Immature natural killer cell (primary cell): Measurements from ENCODE around the gene ASIC2. TPM values are rescaled to one million over a fixed set of nuclear protein-coding genes. Genes with fewer than 3 reads are reported as not detected.

ENCODE experiments used
- DNase-seq, 3 donors: peaks; one replicate each; pipeline ENCODE4 v3.0.0; 2022; ENCODE audit warnings: mixed read lengths in 1 of 3
- H3K27ac Mint-ChIP-seq, 6 donors: one replicate each; pipeline ENCODE4 v1.8.0; 2020; ENCODE audit warnings: mixed read lengths in 6 of 6, mild to moderate bottlenecking in 5 of 6, inconsistent platforms in 4 of 6, moderate library complexity in 3 of 6
- H3K27me3 Mint-ChIP-seq, 3 donors: one replicate each; pipeline ENCODE4 v1.8.0; 2020 to 2021; ENCODE audit warnings: low read depth in 3 of 3, mild to moderate bottlenecking in 3 of 3, mixed read lengths in 3 of 3, moderate library complexity in 3 of 3, inconsistent platforms in 1 of 3
- H3K36me3 Mint-ChIP-seq, 3 donors: one replicate each; pipeline ENCODE4 v1.8.0; 2020; ENCODE audit warnings: mixed read lengths in 3 of 3, inconsistent platforms in 2 of 3, mild to moderate bottlenecking in 2 of 3
- H3K4me1 Mint-ChIP-seq, 2 donors: one replicate each; pipeline ENCODE4 v1.8.0; 2020; ENCODE audit warnings: inconsistent platforms in 2 of 2, mild to moderate bottlenecking in 2 of 2, mixed read lengths in 2 of 2, moderate library complexity in 1 of 2
- H3K4me3 Mint-ChIP-seq, 5 donors: one replicate each; pipeline ENCODE4 v1.8.0; 2020; ENCODE audit warnings: mild to moderate bottlenecking in 5 of 5, mixed read lengths in 5 of 5, inconsistent platforms in 3 of 5, moderate library complexity in 3 of 5
- H3K9me3 Mint-ChIP-seq, 6 donors: one replicate each; pipeline ENCODE4 v1.8.0; 2020; ENCODE audit warnings: mild to moderate bottlenecking in 6 of 6, mixed read lengths in 6 of 6, inconsistent platforms in 4 of 6, moderate library complexity in 3 of 6
- polyA plus RNA-seq, 3 donors: library from polyadenylated mRNA; unstranded; fragments of 300-500 nt; fragmentation: Illumina TruSeq; gene quantifications; one replicate each; pipeline ENCODE4 v1.2.3, GENCODE V29; 2021

The ASIC2 gene
- polyA plus RNA-seq, 3 donors from 2014 or later, result not detected

DNA sequence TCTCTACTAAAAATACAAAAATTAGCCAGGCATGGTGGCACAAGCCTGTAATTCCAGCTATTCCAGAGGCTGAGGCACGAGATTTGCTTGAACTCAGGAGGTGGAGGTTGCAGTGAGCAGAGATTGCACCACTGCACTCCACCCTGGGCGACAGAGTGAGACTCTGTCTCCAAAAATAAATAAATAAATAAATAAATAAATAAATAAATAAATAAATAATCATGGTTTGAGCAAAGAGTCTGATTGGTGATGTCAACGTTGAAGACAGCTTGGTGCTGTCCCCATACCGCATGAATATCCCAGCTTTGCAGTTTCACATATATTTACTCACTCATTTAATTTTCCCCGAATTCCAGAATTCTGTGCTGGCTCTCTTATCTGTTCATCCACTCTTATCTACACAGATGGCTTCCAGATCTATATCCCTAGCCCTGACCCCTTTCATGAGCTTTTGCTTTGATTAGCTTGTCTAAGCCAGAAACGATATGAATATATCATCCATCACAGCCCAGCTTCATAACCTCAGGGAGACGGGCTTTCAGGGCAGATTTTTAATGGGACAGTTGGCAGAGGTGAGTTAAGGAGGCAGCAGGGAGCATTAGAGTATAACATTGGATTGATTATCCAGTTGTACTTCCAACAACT lies 210.4 kb downstream of the ASIC2 start:
- no peaks in the 10 kb centered on the region for H3K9me3 Mint-ChIP-seq
- H3K4me3 Mint-ChIP-seq, result no peak overlapping the region
- H3K4me1 Mint-ChIP-seq, result no peaks in the 10 kb centered on the region
- H3K36me3 Mint-ChIP-seq, result peaks cover 0 to 3% (median 0%) of the 10 kb centered on the region in 3 donors
- H3K27me3 Mint-ChIP-seq, result peaks cover 3 to 25% (median 10%) of the 10 kb centered on the region in 3 donors
- no peak overlapping the region for H3K27ac Mint-ChIP-seq
- DNase-seq, result no peak

DNA sequence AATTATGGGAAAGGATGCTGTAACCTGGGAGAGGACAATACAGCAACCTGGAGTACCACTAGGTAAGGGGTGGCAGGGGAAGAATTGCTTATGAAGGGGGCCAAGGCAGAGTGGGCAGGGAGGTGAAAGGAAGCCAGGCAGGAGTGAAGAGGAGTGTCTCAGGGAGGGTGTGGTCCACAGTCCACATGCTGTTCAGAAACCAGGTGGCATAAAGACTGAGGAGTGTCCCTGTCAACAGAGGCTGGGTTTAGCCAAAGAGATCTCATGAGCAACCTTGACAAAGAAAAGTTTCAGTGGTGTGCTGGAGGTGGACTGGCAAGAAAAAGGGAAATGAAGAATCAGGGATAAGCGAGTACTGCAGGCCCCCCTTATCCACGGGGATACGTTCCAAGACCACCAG lies 213.0 kb downstream of the ASIC2 start:
- Mint-ChIP-seq H3K27me3 (peaks cover 1 to 21% (median 3%) of the 10 kb centered on the region in 3 donors), H3K4me3 (no peak overlapping the region), H3K27ac (no peak overlapping the region)

DNA sequence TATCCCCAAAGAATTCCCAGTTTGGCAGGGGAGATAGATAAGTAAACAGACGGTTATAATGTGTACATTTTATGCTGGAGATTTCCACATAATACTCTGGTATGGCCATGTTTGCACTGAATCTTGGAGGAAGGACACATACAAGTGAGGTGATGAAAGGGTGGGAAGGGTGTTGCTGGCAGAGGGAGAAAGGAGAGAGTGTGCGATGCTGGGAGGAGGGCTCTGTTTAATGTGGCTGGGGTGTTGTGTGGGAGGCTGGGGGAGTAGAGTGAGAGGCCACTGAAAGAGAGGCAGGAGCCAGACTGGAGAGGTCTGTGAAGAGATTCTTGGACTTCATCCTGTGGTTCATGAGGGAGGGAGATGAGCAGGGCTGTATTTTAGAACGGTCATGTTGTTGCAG lies 213.9 kb downstream of the ASIC2 start:
- Mint-ChIP-seq H3K27ac (no peak overlapping the region), H3K36me3 (peaks cover 0 to 3% (median 0%) of the 10 kb centered on the region in 3 donors), H3K9me3 (no peaks in the 10 kb centered on the region), H3K27me3 (peaks cover 1 to 23% (median 1%) of the 10 kb centered on the region in 3 donors), H3K4me3 (no peak overlapping the region), H3K4me1 (no peaks in the 10 kb centered on the region)
- no peak for DNase-seq

More for the DNA sequence above, 213.0 kb downstream of the ASIC2 start:
- no peak for DNase-seq
- H3K36me3 Mint-ChIP-seq, result peaks cover 0 to 3% (median 0%) of the 10 kb centered on the region in 3 donors
- H3K4me1 Mint-ChIP-seq, result no peaks in the 10 kb centered on the region
- no peaks in the 10 kb centered on the region for H3K9me3 Mint-ChIP-seq

DNA sequence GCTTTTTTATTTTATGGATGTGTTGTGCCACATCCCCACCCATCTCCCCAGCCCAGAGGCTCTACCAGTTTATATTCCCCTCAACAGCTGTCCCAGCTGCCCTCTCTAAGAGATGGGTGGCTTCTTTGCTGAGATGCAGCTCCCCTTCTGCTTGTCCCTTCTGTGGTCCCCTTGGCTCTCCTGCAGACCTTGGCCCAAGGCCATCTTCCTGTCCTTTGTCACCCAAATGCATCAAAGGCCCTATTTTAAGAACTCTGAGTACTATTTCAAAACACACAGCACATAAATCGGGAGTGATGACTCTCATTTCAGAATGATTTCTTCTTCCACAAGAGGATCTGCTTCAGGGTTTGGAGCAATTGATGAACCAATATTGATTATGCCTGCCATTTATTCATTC lies 216.1 kb downstream of the ASIC2 start:
- Mint-ChIP-seq H3K36me3 (peaks cover 0 to 3% (median 0%) of the 10 kb centered on the region in 3 donors), H3K9me3 (peaks cover 0 to 1% (median 0%) of the 10 kb centered on the region in 6 donors), H3K4me3 (no peak overlapping the region), H3K4me1 (no peaks in the 10 kb centered on the region), H3K27me3 (peaks cover 1 to 24% (median 4%) of the 10 kb centered on the region in 3 donors), H3K27ac (no peak overlapping the region)
- DNase-seq, result no peak

DNA sequence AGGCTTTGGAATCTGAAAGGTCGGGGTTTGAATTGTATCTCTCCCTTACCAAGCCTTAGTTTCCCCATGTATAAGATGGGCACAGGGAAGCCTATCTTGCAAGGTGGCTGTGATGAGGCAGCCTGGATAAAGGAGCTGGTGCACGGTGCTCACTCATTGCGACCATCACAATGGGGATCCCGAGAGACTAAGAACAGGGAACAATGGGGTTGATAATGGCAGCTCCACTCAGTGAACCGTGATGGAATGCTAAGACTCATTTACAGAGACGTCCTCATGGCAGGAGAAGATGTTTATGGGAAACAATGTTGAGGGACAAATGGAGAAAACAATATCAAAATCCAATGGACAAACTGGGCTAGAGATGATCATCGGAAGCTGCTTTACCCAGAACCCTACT lies 219.7 kb downstream of the ASIC2 start:
- Mint-ChIP-seq H3K4me1 (no peaks in the 10 kb centered on the region), H3K27ac (no peak overlapping the region), H3K36me3 (no peaks in the 10 kb centered on the region), H3K4me3 (no peak overlapping the region), H3K27me3 (peaks cover 4 to 10% (median 5%) of the 10 kb centered on the region in 3 donors), H3K9me3 (peaks cover 0 to 4% (median 0%) of the 10 kb centered on the region in 6 donors)
- no peak for DNase-seq

DNA sequence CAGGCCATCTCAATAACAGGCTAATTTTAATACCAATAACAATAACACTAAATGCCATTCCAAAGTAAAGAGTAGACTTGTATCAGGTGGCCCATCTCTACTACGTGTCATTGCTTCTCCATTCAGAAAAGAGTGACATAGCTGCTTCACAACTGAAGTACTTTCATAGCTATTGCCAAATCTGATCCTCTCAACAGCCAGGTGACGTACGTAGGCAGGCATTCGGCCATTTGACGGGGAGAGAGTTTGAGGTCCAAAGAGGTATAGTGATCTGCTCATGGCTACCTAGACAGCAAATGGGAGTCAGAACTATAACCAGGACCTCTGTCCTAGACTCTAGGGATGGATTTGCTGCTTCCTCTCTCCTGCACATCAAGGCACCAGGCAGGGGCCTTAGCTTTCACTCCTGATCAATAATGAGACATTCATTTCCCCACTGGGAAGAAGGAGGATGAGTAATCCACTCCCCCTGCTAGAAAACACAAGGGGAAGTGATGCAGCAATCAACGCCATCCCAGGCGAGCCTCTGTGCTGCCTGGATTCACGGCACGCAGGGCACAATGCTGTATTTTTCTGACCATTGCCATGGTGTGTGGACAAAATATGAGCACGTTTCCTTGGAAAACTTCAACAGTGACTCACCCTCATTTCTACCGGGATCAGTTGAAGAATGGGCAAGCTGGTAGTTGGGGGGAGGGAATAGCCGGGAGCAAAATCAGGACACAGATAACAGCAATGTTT lies 220.5 kb downstream of the ASIC2 start:
- Mint-ChIP-seq H3K4me3 (no peak overlapping the region), H3K27ac (no peak overlapping the region), H3K9me3 (peaks cover 0 to 4% (median 0%) of the 10 kb centered on the region in 6 donors), H3K27me3 (peaks cover 4 to 10% (median 4%) of the 10 kb centered on the region in 3 donors), H3K36me3 (no peaks in the 10 kb centered on the region), H3K4me1 (no peaks in the 10 kb centered on the region)
- no peak for DNase-seq

DNA sequence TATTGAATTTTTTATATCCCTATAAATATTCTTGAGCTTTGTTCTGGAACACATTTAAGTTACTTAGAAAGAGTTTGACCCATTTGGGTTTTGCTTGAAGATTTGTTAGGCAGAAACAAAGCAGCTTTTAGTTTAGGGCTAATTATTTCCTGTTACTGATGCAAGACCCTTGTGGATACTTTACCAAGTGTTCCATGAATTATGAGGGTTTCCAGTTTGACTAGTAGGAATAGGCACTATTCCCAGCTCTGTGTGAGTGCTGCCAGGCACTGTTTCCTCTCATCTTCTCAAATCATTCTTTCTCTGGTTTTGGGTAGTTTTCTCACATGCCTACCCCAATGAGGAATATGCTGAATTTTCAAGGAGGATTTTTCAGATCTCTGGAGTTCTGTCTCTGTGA lies 221.4 kb downstream of the ASIC2 start:
- Mint-ChIP-seq H3K9me3 (peaks cover 0 to 4% (median 0%) of the 10 kb centered on the region in 6 donors), H3K36me3 (no peaks in the 10 kb centered on the region), H3K27ac (no peak overlapping the region), H3K4me1 (no peaks in the 10 kb centered on the region), H3K4me3 (no peak overlapping the region), H3K27me3 (peaks cover 4 to 10% (median 4%) of the 10 kb centered on the region in 3 donors)
- DNase-seq, result no peak

DNA sequence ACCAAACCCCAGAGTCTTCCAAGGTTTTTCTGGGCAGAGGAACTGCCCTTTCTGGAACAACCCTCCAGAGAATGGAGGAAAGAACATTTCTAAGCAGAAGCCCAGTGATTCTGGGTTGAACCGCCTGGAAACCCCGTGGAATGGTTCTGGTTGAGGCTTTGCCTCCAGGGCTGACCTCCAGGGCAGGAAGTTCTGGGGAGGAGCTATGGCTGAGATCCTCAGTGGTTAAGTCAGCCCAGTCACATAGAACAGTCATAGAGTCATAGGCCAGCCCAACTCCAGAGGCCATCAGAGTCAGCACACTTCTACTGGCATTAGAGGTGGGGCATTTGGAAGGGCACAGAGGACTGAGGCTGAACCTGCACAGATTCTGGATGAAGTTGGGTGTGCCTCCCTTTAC lies 235.5 kb downstream of the ASIC2 start:
- no peaks in the 10 kb centered on the region for H3K36me3 Mint-ChIP-seq
- peaks cover 4 to 11% (median 5%) of the 10 kb centered on the region in 3 donors for H3K27me3 Mint-ChIP-seq

DNA sequence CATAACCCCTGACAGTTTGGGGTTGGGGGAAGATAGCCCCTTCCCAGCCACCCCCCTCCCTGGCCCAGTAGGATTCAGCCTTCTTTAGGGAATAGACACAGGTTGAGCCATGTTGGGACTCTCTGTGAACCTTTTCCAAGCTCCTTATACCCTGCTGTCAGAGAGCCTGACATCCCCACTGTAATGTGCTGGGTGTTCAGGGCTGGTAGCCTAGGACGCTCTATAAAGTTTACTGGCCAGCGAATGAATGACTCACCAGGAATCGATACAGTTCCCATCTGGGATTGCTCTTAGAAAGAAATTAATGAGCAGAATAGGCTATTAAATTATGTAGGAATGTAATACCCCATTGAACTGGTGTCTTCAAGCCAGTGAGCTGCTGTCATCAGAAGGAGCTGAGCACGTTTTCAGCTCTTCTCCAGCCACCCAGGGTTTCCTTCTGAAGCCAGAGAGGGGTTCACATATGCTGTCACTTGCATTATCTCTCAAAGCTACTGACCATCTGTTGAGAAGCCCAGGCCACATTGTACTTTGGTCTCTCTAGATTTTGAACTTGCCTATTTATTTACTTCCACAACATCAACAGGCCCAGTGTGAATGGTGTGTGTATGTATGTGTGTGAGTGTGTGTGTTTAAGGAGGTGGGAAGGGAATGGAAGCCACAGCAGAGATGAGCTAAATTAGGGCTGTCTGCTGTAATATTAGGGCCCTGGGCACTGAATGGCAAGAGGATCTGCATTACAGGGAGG lies 236.5 kb downstream of the ASIC2 start:
- H3K4me1 Mint-ChIP-seq, result no peaks in the 10 kb centered on the region
- no peaks in the 10 kb centered on the region for H3K36me3 Mint-ChIP-seq
- H3K9me3 Mint-ChIP-seq, result peaks cover 0 to 6% (median 0%) of the 10 kb centered on the region in 6 donors
- DNase-seq, result no peak
- peaks cover 4 to 11% (median 5%) of the 10 kb centered on the region in 3 donors for H3K27me3 Mint-ChIP-seq
- H3K27ac Mint-ChIP-seq, result no peak overlapping the region
- H3K4me3 Mint-ChIP-seq, result no peak overlapping the region

More for the DNA sequence above, 235.5 kb downstream of the ASIC2 start:
- H3K27ac Mint-ChIP-seq, result no peak overlapping the region
- H3K9me3 Mint-ChIP-seq, result peaks cover 0 to 6% (median 0%) of the 10 kb centered on the region in 6 donors
- H3K4me1 Mint-ChIP-seq, result no peaks in the 10 kb centered on the region
- no peak overlapping the region for H3K4me3 Mint-ChIP-seq
- DNase-seq, result no peak

DNA sequence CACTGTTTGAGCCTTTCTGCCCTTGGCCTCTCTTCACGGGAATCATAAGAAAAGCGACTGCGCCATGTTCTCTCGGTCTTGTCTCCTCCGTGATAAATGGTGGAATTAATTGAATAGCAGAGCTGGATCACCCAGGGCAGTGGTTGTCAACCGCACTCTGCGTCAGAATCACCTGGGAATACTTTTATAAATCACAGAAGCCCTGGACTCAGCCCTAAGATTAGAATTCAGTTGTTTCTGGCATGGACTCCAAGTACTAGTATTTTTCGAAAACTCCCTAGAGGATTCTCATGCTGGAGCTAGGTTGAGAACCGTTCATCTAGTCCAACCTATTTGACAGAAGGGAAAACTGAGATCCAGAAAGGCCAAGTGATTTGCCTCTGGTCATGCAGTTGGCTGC lies 237.3 kb downstream of the ASIC2 start:
- Mint-ChIP-seq H3K36me3 (no peaks in the 10 kb centered on the region), H3K9me3 (peaks cover 0 to 6% (median 0%) of the 10 kb centered on the region in 6 donors), H3K27me3 (peaks cover 5 to 12% (median 8%) of the 10 kb centered on the region in 3 donors), H3K27ac (no peak overlapping the region), H3K4me1 (no peaks in the 10 kb centered on the region), H3K4me3 (no peak overlapping the region)
- no peak for DNase-seq

DNA sequence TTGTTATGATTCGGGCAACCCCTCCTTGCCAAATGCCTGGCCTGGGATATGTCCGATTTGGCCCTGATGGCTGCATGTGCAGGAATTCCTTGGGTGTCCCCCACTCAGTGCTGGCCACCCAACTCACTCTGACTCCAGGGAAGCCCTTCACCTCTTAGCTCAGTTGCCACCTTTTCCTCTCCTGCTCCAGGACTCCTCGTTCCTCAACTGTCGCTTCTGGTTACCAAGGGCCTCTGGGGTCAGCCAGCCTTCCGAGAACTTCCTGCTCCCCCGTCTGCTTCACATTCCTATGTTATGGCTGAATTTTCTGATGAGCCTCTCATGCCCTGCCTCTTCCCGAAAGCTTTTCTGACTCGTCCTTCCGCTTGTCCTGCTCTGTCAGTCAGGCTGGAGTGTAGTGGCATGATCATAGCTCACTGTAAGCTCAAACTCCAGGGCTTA lies 237.9 kb downstream of the ASIC2 start:
- Mint-ChIP-seq H3K9me3 (peaks cover 0 to 1% (median 0%) of the 10 kb centered on the region in 6 donors), H3K36me3 (no peaks in the 10 kb centered on the region), H3K27me3 (peaks cover 5 to 13% (median 8%) of the 10 kb centered on the region in 3 donors), H3K4me3 (no peak overlapping the region), H3K27ac (no peak overlapping the region), H3K4me1 (no peaks in the 10 kb centered on the region)
- DNase-seq, result no peak

DNA sequence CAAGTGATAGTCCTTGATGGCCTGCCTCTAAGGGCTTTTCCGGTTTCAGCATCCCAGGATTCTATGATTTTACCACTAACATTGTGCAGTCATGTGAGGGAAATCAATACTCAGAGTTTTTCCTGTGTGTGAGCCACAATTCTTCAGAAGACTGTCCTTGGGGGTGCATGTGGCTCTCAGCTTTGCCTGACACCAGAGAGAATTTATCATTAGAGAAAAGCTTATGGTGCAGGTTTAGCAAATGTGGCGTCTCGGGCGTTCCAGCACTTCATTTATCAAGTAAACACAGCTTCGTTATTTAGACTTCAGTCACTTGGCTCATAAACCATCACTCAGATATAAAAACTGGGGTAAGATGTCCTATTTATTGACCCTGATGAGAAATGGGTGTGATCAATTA lies 238.7 kb downstream of the ASIC2 start:
- H3K36me3 Mint-ChIP-seq, result no peaks in the 10 kb centered on the region
- no peak for DNase-seq
- no peak overlapping the region for H3K27ac Mint-ChIP-seq
- H3K9me3 Mint-ChIP-seq, result no peaks in the 10 kb centered on the region
- H3K4me3 Mint-ChIP-seq, result no peak overlapping the region
- no peaks in the 10 kb centered on the region for H3K4me1 Mint-ChIP-seq
- H3K27me3 Mint-ChIP-seq, result peaks cover 5 to 15% (median 8%) of the 10 kb centered on the region in 3 donors

DNA sequence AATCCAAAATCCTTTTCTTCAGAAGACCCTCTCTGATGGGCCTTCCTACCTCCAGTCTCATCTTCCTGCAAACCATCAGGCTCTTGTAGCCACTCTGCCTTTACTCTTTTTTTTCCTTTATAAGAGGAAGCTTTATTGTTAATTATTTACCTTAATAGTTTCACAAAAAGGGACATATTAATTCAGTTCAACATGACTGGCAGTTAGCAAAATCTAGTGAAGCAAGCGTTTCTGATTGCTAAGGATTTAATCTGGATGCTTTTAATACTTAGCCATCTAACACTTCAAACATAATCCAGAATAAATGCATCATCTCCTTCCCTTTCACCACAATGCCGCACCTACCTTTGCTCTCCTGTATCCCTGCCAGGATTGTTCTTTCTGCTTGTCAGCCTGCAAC lies 239.4 kb downstream of the ASIC2 start:
- Mint-ChIP-seq H3K4me3 (no peak overlapping the region), H3K36me3 (no peaks in the 10 kb centered on the region), H3K27me3 (peaks cover 5 to 16% (median 8%) of the 10 kb centered on the region in 3 donors), H3K9me3 (no peaks in the 10 kb centered on the region), H3K4me1 (no peaks in the 10 kb centered on the region), H3K27ac (no peak overlapping the region)
- no peak for DNase-seq

DNA sequence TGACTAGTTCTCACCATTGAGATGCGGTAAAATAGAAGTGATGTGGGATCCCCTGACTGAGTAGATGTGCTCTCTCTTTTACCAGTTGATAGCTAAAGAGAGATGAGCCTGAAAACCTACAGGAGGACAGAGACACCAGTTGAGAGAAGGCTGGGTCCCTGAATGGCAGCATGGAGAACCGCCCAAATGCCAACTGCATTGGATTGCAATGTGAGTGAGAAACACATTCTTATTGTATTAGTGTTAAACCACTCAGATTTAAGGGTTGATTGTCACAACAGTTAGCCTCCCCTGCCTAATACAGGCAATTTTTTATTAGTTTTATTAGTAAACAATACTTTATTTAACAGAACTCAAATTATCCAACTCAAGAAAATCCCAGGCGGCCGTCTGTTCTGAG lies 240.2 kb downstream of the ASIC2 start:
- no peak overlapping the region for H3K27ac Mint-ChIP-seq
- H3K27me3 Mint-ChIP-seq, result peaks cover 5 to 16% (median 8%) of the 10 kb centered on the region in 3 donors
- no peaks in the 10 kb centered on the region for H3K4me1 Mint-ChIP-seq
- no peaks in the 10 kb centered on the region for H3K9me3 Mint-ChIP-seq
- H3K36me3 Mint-ChIP-seq, result no peaks in the 10 kb centered on the region
- DNase-seq, result no peak
- no peak overlapping the region for H3K4me3 Mint-ChIP-seq
